ENCODE measurements around the gene ZNF385B.

Gene ZNF385B

GRCh38 chr2:179875864-179876263 lies 14.5 kb upstream of the ZNF385B start:
- no peak for TF ChIP-seq REST (IDR thresholded peaks at IDR 0.05; ENCODE audit: low read depth)
- no peak for TF ChIP-seq ZBTB7A (IDR thresholded peaks at IDR 0.05; ENCODE audit: low read depth)
- no peak for TF ChIP-seq FOXM1 (IDR thresholded peaks at IDR 0.05; ENCODE audit: borderline replicate concordance, low read depth)
- TF ChIP-seq RAD21 (IDR thresholded peaks at IDR 0.05; ENCODE audit: low read depth), result no peak
- TF ChIP-seq CEBPB (IDR thresholded peaks at IDR 0.05), result no peak
- TF ChIP-seq USF1 (IDR thresholded peaks at IDR 0.05), result no peak
- no peak for TF ChIP-seq EGR1 (IDR thresholded peaks at IDR 0.05)
- no peak for TF ChIP-seq EP300 (IDR thresholded peaks at IDR 0.05; ENCODE audit: borderline replicate concordance)
- no peak for TF ChIP-seq TCF12 (IDR thresholded peaks at IDR 0.05; ENCODE audit: low read depth)
- no peak for TF ChIP-seq TAF1 (IDR thresholded peaks at IDR 0.05; ENCODE audit: low read depth)
- TF ChIP-seq MAX (IDR thresholded peaks at IDR 0.05), result no peak
- TF ChIP-seq YY1 (IDR thresholded peaks at IDR 0.05; ENCODE audit: low read depth), result no peak
- TF ChIP-seq TEAD4 (IDR thresholded peaks at IDR 0.05), result no peak
- no peak for TF ChIP-seq CREB1 (IDR thresholded peaks at IDR 0.05; ENCODE audit: low read depth)
- no peak for TF ChIP-seq NFIC (IDR thresholded peaks at IDR 0.05)

GRCh38 chr2:179862898-179863458 lies 1.6 kb upstream of the ZNF385B start:
- TF ChIP-seq TCF12 (IDR thresholded peaks at IDR 0.05; ENCODE audit: low read depth), result no peak
- TF ChIP-seq EGR1 (IDR thresholded peaks at IDR 0.05), result no peak
- no peak for TF ChIP-seq EP300 (IDR thresholded peaks at IDR 0.05; ENCODE audit: borderline replicate concordance)
- TF ChIP-seq CREB1 (IDR thresholded peaks at IDR 0.05; ENCODE audit: low read depth), result no peak
- TF ChIP-seq YY1 (IDR thresholded peaks at IDR 0.05; ENCODE audit: low read depth), result no peak
- no peak for TF ChIP-seq RAD21 (IDR thresholded peaks at IDR 0.05; ENCODE audit: low read depth)
- TF ChIP-seq TEAD4 (IDR thresholded peaks at IDR 0.05), result no peak
- no peak for TF ChIP-seq TAF1 (IDR thresholded peaks at IDR 0.05; ENCODE audit: low read depth)
- no peak for TF ChIP-seq CEBPB (IDR thresholded peaks at IDR 0.05)
- TF ChIP-seq USF1 (IDR thresholded peaks at IDR 0.05), result no peak
- TF ChIP-seq FOXM1 (IDR thresholded peaks at IDR 0.05; ENCODE audit: borderline replicate concordance, low read depth), result no peak
- TF ChIP-seq NFIC (IDR thresholded peaks at IDR 0.05), result no peak
- TF ChIP-seq REST (IDR thresholded peaks at IDR 0.05; ENCODE audit: low read depth), result no peak
- TF ChIP-seq ZBTB7A (IDR thresholded peaks at IDR 0.05; ENCODE audit: low read depth), result no peak
- no peak for TF ChIP-seq MAX (IDR thresholded peaks at IDR 0.05)

- TF ChIP-seq EGR1 (IDR thresholded peaks at IDR 0.05) (no peak), ZBTB7A (IDR thresholded peaks at IDR 0.05; ENCODE audit: low read depth) (peak; percentile 53; the same call in 1 of the 2 replicates), TAF1 (IDR thresholded peaks at IDR 0.05; ENCODE audit: low read depth) (0 out of 2 replicates have a peak, but pooled peaks have one; percentile 28), TEAD4 (IDR thresholded peaks at IDR 0.05) (no peak), MAX (IDR thresholded peaks at IDR 0.05) (no peak; the same call in 1 of the 2 replicates), FOXM1 (IDR thresholded peaks at IDR 0.05; ENCODE audit: borderline replicate concordance, low read depth) (no peak), REST (IDR thresholded peaks at IDR 0.05; ENCODE audit: low read depth) (0 out of 2 replicates have a peak, but pooled peaks have one; percentile 9), NFIC (IDR thresholded peaks at IDR 0.05) (no peak), RAD21 (IDR thresholded peaks at IDR 0.05; ENCODE audit: low read depth) (no peak), YY1 (IDR thresholded peaks at IDR 0.05; ENCODE audit: low read depth) (no peak), USF1 (IDR thresholded peaks at IDR 0.05) (no peak), CREB1 (IDR thresholded peaks at IDR 0.05; ENCODE audit: low read depth) (no peak)
These were observed 391 bp downstream of the ZNF385B start for GRCh38 chr2:179861027-179861415.

Data from Ishikawa (cell line).